Activated gamma-delta T cell treated with Interleukin-2 at 50 U/mL for 16 hours (primary cell): ENCODE results near the gene EXOSC7.

Experiments
- DNase-seq: peaks from one replicate; pipeline ENCODE4 v3.0.0-alpha.2; 2020

The EXOSC7 gene

DNA sequence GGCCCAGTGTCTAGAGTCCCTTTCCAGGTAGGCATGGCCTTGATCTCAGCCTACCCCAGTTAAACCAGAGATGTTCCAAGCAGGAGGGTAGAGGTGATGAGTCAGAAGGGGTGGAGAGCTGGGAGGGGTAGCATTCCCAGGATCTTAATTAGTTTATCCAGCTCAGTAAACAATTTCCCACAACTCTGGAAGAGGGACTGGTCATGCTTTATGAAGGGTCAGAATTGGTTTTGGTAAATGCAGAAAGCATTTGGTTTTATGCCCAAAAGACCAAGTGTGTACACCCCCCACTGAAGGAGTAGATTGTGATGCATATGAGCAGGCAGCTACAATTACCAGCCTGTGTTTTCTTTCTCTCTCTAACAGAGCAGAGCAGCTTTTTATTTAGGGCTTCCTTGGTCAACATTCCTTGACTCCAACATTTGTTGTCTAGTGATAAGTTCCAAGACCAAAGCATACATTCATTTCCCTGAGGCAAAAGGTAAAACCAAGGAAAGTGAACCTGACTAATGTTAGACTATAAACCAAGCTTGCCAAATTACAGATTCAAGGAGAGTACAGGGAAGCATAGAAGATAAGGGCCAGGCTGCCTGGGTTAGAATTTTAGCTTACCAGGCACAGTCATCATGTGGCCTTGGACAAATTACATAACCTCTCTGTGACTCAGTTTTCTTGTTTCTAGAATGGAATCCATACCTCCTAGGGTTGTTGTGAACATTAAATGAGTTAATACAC lies 17.6 kb downstream of the EXOSC7 start:
- DNase-seq, result no peak

DNA sequence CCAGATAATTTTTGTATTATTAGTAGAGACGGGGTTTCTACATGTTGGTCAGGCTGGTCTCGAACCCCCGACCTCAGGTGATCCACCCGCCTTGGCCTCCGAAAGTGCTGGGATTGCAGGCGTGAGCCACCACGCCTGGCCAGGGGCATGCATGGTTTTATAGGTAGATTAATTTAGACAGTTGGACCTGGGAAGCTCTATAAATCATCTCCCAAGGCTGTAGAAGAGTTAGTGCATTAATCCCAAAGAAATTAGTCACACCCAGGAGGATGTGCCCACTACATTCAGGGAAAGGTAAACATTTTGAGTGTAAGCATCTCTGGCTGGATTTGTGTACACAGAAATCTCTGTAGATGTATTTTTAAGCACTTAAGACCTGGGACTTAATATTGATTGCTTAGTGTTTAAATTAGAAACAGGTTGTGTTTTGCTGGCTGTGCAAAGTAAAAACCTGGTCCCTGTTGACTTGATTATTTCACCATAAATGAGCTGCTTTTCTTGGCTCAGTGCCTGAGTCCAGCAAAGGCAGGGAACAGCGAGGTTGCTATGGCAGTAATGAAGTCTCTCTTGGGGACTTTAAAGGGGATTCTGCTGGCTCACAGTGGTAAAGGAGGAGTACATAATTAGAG lies 19.2 kb downstream of the EXOSC7 start:
- no peak for DNase-seq

DNA sequence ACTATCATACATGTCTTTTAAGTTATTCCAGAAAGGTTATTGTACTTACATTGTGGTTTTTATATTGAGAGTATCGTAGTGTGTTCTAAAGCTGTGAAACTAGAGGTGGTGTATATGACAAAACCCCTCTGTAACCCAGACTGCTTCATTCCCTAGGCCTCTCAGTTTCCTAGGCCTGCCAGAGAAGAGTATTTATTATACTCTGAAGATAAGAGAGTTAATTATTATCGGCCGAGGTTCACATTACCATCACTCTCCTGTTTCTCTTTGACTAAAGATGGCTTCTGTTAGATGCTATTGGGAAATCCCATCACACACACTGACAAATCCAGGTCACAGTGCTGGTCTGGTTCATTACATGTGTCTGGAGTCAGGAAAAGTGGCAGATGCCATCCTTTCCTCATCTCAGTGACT lies 20.5 kb downstream of the EXOSC7 start:
- DNase-seq, result no peak

DNA sequence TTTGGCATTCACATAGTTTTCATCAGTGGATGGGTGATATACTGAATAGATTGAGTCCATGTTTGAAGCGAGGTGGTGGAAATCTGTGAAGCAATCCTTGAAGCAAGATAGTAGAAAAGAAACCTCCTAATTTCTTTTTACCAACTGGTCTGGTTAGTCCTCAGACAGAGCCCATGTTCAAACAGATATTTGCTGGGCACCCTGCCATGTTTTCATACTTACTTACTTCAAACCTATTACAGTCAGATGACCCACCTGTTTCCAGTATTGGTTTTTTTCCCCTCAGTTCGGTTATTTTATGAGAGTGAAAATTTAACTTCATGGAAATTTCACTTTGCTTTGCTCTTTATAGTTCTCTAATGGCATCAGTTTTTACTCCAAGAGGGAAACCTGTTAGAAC lies 23.7 kb downstream of the EXOSC7 start:
- no peak for DNase-seq

DNA sequence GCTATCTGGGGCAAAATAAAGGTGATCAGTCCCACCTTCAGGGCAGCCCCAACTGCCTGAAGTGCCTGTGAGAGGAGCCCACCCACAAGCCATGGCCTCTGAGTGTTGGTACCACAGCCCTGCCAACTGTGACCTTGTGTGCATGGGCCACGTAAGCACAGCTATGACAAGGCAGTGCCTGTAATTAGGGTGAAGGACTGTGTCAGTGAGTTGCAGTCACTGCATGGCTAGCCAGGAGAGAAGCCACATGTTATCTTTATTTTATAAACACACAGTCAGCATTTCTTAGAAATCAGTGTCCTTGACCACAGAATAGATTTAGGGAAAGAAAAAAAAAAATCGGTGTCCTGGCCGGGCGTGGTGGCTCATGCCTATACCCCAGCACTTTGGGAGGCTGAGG lies 24.8 kb downstream of the EXOSC7 start:
- no peak for DNase-seq

DNA sequence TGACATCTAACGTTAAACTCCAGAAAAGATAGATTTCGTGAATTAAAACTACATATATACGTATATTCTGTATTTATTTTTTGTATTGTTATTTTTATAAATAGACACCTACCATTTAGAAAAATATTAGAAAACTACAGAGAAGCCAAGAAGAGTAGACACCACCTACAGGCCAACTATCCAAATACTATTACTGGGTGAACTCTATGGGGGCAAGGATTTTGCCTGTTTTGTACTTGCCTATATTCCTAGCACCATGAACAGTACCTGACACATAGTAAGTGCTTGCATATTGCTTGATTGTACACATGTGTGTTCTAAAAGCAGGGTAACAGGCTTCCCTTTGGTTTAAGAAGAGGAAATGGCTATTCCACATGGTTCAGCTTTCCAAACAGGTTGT lies 25.7 kb downstream of the EXOSC7 start:
- DNase-seq, result no peak

DNA sequence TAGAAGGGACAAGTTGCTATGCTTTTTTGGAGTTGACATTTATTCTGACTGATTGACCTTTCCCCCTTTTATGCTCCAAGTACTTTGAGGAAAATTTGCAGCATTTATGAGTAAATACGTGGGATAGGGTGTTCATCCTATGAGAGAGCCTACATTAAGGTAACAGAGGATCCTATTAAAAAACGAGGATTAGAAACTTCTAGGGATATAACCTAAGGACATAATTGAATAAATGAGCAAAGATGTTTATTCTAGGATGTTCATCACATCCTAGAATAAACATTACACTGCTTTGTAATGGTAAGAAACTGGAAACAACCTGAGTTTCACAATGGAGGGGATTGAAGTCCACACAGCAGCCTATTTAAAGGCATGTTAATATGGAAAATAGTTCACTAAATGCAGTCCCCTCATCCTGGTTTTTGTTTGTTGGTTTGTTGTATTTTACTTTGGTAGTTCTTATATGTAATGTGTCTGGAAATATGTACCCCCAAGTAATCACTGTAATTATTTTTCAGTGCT lies 26.2 kb downstream of the EXOSC7 start:
- DNase-seq, result no peak

DNA sequence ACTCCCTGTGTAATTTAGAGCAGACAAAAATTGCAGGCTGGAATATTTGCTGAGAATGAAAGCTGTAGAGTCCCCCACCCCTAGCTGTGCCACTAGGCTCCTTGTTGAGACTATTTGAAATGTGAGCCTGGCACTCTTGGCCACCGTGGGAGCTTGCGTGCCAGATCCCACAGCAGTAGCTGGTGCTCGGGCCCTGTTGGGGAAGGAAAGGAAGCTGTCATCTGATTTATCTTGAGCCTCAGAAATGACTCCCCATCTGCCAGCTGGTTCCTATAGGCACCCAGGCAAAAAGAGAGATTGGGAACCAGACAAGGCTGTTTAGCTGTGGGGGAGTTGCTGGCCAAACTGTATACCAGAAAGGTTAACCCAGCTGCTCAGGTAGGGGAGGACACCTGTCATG lies 26.7 kb downstream of the EXOSC7 start:
- no peak for DNase-seq

DNA sequence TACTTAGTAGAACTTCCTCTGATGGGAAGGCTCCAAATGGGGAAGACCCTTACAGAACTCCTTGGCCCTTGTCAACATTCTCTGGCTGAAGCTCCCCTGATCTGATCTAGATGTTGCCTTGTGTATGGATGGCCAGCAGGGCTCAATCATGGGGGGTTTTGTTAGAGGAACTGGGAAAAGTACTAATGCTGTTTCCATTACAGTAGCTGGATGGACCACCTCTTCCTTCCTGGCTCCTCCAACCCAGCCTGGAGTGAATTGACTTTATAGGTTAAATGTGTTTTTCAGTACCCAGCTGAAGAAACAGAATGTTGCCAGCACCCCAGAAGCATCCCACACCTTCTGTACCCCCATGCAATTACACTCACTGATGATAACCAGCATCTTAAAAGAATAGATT lies 27.4 kb downstream of the EXOSC7 start:
- DNase-seq, result no peak

DNA sequence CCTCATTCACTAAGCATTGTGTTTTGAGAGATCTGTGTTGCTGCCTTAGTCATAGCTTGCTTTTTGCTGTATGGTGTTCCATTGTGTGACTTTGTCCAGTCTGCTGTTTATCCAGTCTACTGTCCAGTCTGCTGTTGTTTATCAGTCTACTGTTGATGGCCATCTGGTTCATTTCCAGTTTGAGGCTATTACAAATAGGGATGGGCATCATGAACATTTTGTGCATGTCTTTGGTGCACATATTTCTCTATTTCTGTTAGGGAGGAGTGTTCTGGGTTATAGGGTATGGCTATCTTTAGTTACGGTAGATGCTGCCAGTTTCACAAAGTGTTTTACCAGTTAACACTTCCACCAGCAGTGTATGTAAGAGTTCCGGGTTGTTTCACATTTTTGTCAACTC lies 27.8 kb downstream of the EXOSC7 start:
- DNase-seq, result no peak

DNA sequence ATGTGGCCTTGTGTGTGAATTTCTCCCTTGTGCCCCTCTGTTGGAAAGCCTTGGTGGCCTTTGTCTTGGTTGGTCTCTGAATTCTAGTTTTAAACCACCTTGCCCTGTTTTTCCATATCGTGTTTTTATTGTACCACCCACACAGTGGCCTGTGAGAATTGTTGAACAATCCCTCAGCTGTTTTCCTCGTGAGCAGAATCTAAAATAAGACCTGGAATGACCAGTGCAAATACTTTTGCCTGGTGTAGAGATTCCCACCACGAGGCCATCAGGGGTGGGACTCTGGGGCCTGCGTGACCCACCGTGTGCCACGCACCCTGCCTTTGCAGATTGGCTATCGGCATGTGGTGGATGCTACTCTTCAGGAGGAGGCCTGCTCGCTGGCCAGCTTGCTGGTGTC lies 31.0 kb downstream of the EXOSC7 start:
- no peak for DNase-seq

DNA sequence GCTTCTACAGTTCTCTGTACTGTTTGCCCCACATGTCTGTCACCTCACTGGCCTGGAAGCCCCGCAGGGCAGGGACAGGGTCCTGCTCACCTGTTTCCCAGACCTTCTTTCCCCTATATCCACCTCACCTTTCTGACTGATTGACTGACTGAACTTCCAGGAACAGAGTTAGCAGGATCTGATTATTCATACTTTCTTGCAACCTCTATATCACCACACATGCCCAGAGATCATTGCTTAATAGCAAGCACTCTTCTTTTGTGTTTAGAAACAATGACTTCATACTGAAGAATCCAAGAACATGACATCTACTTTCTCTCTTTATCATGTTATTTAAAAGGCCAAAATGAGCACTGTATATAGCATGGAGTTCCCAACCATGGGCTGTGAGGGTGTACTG lies 32.1 kb downstream of the EXOSC7 start:
- DNase-seq, result no peak

DNA sequence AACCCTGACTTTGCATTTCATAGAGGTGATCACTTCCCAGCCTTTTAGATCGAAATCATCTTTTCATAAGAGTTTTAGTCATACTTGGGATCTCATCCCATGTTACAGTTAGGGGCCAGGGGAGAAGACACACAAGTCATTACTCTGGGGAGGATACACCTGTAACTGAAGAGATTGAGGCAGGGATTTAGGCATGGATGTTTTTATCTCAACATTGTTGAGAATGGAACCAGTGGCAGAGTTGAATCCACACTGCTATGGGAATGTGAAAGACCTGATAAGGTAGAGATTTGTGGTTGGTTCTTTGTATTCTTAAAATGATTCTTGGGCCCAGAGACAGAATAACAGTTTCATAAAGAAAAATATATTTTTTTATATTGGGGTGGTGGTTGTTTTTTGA lies 33.8 kb downstream of the EXOSC7 start:
- no peak for DNase-seq

DNA sequence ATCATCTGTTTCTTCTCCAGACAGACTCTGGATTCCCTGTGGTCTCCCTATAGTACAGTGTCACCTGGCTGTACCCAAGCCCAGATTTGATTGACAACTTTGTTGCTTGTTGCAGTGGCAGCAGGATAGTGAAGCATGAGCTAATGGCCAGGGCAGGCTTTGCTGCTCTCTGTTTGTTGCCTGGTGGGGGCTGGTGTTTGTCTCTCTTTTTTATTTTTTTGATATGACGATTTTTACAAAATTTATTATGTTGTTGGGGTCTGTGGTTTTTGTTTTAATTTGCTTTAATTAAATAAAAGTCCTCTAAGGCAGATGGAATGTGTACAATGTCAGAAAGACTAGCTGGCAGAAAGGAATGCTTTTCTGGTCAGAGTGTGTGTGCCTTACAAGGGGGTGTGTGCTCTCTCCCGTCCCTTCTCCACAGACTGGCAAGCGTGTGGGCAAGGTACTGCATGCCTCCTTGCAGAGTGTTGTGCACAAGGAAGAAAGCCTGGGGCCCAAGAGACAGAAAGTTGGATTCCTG lies 34.8 kb downstream of the EXOSC7 start:
- DNase-seq, result no peak

DNA sequence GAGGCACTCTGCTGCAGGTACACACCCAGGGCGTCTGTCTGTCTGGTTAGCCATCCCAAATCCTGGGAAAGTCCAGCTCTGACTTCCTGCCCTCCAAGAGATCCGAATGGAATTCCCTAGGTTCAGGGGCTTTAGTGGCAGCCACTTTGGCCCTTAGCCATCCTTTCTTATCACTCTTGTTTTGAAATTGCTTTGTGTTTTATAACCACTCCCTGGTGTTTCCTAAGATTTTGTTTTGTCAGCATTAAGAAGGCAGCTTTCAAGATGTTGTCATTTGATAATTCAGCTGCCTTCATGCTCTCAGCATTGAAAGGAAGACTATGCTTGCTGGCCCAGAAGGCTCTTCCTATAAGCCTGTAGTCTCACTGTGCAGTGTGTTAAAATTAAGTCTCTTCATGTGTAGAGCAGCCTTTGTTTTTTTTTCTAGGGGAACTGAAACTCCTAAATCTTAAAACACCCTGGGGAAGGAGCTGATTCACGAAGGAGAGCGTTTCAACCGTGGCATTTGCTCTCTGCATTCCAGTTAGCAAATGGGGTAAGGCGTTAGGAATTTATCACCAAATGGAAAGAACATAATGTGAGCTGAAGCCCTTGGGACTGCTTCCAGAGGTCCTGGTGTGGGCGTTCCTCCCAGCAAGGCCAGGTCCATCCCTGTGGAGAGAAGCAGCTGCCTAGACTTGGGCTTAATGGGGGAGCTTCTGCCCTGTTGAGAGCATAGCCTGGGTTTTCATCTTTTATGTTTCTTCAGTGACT lies 35.9 kb downstream of the EXOSC7 start:
- DNase-seq, result no peak

DNA sequence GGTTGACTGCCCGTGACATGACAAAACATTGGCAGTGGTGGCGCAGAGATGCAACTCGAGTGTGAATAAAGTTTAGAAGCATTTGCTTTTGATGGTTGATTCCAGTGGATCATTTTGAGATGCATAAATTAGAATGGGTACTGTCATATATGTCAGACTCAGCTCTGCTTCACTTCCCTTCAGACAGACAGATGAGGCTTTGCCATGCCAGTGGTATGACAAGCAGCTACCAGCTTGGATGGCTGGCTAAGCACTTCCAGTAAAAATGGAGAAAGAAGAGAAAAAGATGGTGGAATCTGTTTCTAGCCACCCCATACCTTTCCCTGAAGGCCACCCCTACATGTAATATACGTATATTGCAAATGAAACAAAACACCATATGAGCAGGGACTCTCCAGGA lies 36.5 kb downstream of the EXOSC7 start:
- DNase-seq, result no peak

DNA sequence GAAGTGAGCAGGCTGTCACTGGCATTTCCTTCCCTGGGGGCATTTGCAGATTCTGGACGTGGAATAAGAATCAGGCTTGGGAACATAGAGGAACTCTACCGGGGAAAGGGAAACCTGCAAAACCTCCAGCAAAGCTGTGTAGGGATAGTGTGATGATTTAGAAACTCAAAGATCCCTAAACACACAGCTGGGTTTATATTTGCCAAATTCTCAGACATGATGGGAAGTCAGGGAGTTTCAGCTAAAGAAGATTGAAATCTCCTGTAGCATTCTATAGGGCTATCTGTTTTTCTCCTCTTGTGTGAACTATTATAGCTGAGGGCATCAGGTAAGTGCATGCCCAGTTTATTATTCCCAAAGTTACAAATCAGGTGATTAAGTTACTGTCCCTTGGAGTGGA lies 40.9 kb downstream of the EXOSC7 start:
- DNase-seq, result no peak

DNA sequence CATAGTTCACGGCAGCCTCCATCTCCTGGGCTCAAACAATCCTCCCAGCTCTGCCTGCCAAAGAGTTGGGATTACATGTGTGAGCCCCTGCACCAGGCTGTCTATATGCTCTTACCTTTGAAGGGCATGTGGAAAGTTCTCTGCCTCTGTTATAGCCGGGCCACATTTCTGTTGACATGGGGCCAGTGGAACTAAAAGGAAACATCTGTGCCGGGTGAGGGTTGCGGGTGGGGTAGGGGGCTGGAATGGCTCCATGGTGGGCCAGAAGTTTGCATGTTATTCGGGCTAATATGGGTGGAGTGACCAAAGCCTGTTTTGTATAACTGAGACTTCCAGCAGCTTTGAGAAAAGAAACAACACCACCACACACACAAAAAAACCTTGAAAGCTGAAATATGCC lies 41.8 kb downstream of the EXOSC7 start:
- DNase-seq, result no peak

DNA sequence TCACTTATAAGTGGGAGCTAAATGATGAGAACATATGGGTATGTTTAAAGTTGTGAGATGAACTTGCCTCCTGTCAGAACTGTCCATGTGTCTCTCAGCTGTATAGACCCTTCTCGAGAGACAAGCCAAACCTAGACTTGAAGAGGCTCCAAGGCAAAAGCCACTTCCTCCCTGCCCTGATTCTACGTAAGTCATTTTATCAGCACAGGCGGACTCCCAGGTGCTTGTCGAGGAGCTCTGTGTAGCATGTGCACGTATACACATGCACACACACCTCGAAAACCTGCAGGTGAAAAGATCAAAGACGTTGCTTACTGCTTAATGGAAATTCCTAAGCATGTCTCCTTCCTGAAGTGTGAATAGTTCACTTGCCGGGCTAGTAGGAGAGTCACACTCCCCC lies 44.5 kb downstream of the EXOSC7 start:
- no peak for DNase-seq

DNA sequence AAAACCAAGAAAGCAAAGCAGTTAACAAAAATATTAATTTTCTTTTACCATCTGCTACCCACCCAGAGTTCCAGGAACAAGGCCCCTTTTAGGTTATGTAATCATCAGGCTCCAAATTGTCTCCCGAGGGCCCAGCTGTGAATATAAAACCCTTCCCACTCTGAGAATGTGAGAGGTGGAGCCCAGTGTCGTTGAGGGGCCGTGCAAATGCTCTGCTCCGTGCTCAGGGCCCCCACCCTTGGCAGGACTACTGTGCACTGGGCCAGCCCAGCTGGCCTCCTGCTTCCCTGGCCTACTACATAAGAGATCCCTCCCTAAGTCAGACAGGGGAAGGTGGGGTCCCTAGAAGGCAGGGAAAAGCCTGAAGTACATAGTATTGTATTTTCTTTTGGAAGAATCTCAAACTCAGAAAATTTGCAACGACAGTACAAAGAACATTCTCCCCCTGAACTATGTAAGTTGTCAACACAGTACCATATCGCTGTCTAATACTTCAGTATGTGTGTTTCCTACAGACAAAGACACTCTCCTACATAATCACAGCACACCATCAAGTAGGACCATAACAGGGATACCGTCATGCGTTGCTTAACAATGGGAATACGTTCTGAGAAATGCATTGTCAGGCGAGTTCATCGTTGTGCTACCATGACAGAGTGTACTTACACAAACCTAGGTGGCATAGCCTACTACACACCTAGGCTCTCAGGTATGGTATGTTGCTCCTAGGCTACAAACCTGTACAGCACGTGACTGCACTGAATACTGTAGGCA lies 45.7 kb downstream of the EXOSC7 start:
- DNase-seq, result no peak

DNA sequence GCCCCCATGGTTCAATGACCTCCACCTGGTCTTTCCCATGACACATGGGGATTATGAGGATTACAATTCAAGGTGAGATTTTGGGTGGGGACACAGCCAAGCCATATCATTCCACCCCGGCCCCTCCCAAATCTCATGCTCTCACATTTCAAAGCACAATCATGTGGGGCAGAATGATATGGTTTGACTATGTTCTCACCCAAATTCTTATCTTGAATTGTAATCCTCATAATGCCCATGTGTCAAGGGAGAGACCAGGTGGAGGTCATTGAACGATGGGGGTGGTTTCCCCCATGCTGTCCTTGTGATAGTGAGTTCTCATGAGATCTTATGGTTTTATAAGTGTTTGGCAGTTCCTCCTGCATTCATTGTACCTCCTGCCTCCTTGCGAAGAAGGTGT lies 47.6 kb downstream of the EXOSC7 start:
- no peak for DNase-seq

DNA sequence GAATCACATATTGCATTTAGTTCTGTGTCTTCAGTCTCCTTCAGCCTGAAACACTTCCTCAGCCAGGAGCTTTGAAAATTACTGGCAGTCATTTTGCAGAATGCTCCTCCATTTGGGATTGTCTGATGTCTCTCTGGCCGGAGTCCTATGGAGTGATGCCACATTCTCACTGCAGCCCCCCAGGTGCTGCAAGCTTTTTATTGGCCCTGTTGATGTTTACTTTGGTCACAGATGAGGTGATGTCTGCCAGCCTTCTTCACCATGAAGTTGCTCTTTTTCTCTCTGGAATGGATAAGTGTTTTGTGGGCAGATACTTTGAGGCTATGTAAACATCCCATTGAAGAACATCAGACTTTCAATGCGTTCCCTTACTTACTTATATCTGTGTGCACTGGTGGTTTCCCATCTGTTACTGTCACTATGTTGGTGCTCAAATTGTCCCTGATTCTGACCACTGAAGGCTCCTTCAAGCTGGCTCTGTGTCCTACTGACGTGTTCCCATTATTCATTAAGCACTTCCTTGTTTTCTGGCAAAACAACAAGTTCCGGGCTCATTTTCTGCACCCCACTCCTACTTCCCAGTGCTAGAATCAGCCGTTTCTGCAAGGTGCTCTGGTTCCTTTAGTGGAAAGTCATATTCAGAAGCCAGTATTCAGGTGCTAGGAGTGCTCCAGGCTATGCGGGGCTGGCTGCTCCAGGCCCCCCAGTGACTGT lies 48.7 kb downstream of the EXOSC7 start:
- DNase-seq, result no peak
